ENCODE measurements around the gene COQ2.
"Not testable (repeated sequence)": the region's sequence is repeated elsewhere in the genome, so short reads cannot be mapped to it uniquely, and the experiment has no call there.

The COQ2 gene

GRCh38 chr4:83284193-83285054 lies at the start of gene COQ2:
Gene COQ2 (minus strand): TSS chr4:83284798. CDS start chr4:83284764, 34 bp downstream.
- in situ Hi-C loops (cut with HindIII; ENCODE audit: low sequenced_read_pairs) = loop anchor here (5.0 kb wide), 1 partner anchor 202 kb away; no protein-coding TSS in a partner anchor

- in situ Hi-C loops (cut with HindIII; ENCODE audit: low sequenced_read_pairs) = no loop called here
Observed at GRCh38 chr4:83331956-83332355, 47.4 kb upstream of the COQ2 start.

- in situ Hi-C loops (cut with HindIII; ENCODE audit: low sequenced_read_pairs) = no loop called here
Observed at GRCh38 chr4:83329521-83330110, 45.0 kb upstream of the COQ2 start.

GRCh38 chr4:83328521-83329187 lies 44.1 kb upstream of the COQ2 start:
- in situ Hi-C loops (cut with HindIII; ENCODE audit: low sequenced_read_pairs) = no loop called here

- in situ Hi-C loops (cut with HindIII; ENCODE audit: low sequenced_read_pairs) = no loop called here
Observed at GRCh38 chr4:83326546-83326945, 41.9 kb upstream of the COQ2 start.

- in situ Hi-C loops (cut with HindIII; ENCODE audit: low sequenced_read_pairs) = not testable (repeated sequence)
Observed at GRCh38 chr4:83325306-83325705, 40.7 kb upstream of the COQ2 start.

GRCh38 chr4:83323136-83323535 lies 38.5 kb upstream of the COQ2 start:
- in situ Hi-C loops (cut with HindIII; ENCODE audit: low sequenced_read_pairs) = no loop called here

GRCh38 chr4:83320548-83320947 lies 36.0 kb upstream of the COQ2 start:
- in situ Hi-C loops (cut with HindIII; ENCODE audit: low sequenced_read_pairs) = no loop called here

- in situ Hi-C loops (cut with HindIII; ENCODE audit: low sequenced_read_pairs) = no loop called here
Observed at GRCh38 chr4:83318666-83319065, 34.1 kb upstream of the COQ2 start.

- in situ Hi-C loops (cut with HindIII; ENCODE audit: low sequenced_read_pairs) = no loop called here
Observed at GRCh38 chr4:83317671-83318070, 33.1 kb upstream of the COQ2 start.

- in situ Hi-C loops (cut with HindIII; ENCODE audit: low sequenced_read_pairs) = no loop called here
Observed at GRCh38 chr4:83316459-83317165, 32.0 kb upstream of the COQ2 start.

- in situ Hi-C loops (cut with HindIII; ENCODE audit: low sequenced_read_pairs) = no loop called here
Observed at GRCh38 chr4:83315341-83315870, 30.8 kb upstream of the COQ2 start.

GRCh38 chr4:83308672-83309071 lies 24.1 kb upstream of the COQ2 start:
- in situ Hi-C loops (cut with HindIII; ENCODE audit: low sequenced_read_pairs) = no loop called here

- in situ Hi-C loops (cut with HindIII; ENCODE audit: low sequenced_read_pairs) = no loop called here
Observed at GRCh38 chr4:83307920-83308319, 23.3 kb upstream of the COQ2 start.

GRCh38 chr4:83305187-83305586 lies 20.6 kb upstream of the COQ2 start:
- in situ Hi-C loops (cut with HindIII; ENCODE audit: low sequenced_read_pairs) = no loop called here

GRCh38 chr4:83297548-83298260 lies 13.1 kb upstream of the COQ2 start:
- in situ Hi-C loops (cut with HindIII; ENCODE audit: low sequenced_read_pairs) = no loop called here

GRCh38 chr4:83293305-83294046 lies 8.9 kb upstream of the COQ2 start:
- in situ Hi-C loops (cut with HindIII; ENCODE audit: low sequenced_read_pairs) = loop anchor here (5.0 kb wide), 1 partner anchor 81 kb away; no protein-coding TSS in a partner anchor

- in situ Hi-C loops (cut with HindIII; ENCODE audit: low sequenced_read_pairs) = loop anchor here (5.0 kb wide), 1 partner anchor 78 kb away; no protein-coding TSS in a partner anchor
Observed at GRCh38 chr4:83290059-83290774, 5.6 kb upstream of the COQ2 start.

GRCh38 chr4:83288381-83288780 lies 3.8 kb upstream of the COQ2 start:
- in situ Hi-C loops (cut with HindIII; ENCODE audit: low sequenced_read_pairs) = loop anchor here (5.0 kb wide), 1 partner anchor 206 kb away; no protein-coding TSS in a partner anchor

Measured in endothelial cell of hepatic sinusoid (primary cell).